Measurements from ENCODE around the gene PRG2. TPM values are rescaled to one million over a fixed set of nuclear protein-coding genes. Genes with fewer than 3 reads are reported as not detected.
A peak's percentile ranks its signal among the peaks of the same experiment; 100 is the strongest.

PRG2 gene
- total RNA-seq, 6 donors from 2014 or later = 0.30 to 2.6 (median 1.6) TPM; not detected in 2

DNA sequence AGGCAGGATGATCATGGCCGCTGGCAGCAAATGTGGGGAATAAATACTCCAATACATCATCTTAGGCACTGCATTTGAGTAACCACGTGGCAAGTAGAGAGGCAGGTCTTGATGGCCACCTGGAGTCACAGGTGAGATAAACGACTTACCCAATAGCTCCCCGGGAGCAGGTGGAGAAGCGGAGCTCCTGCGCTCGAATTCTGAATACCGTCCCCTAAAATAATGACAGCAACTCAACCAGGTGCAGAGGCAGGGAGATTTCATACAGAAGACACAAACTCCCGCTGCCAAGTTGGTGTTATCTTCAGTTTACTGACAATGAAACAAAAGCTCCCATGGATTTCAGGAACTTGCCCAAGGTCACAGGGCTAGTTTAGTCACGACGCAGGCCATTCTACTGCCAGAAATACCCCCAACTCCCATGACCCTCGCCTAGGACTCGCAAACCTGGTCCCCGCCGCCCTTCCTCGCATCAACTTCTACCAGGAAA, 36.0 kb upstream of the PRG2 start:
- 6 to 17% methylated on average over 8 to 16 of the region's 16 CpGs for WGBS, 2 donors
- no peaks in the 10 kb centered on the region for H3K9me3 ChIP-seq
- TF ChIP-seq EP300 (IDR thresholded peaks at IDR 0.05) (no peak), POLR2AphosphoS5 (IDR thresholded peaks at IDR 0.05) (no peak), POLR2A (IDR thresholded peaks at IDR 0.05) (no peak)
- TF ChIP-seq, protein P1, sequence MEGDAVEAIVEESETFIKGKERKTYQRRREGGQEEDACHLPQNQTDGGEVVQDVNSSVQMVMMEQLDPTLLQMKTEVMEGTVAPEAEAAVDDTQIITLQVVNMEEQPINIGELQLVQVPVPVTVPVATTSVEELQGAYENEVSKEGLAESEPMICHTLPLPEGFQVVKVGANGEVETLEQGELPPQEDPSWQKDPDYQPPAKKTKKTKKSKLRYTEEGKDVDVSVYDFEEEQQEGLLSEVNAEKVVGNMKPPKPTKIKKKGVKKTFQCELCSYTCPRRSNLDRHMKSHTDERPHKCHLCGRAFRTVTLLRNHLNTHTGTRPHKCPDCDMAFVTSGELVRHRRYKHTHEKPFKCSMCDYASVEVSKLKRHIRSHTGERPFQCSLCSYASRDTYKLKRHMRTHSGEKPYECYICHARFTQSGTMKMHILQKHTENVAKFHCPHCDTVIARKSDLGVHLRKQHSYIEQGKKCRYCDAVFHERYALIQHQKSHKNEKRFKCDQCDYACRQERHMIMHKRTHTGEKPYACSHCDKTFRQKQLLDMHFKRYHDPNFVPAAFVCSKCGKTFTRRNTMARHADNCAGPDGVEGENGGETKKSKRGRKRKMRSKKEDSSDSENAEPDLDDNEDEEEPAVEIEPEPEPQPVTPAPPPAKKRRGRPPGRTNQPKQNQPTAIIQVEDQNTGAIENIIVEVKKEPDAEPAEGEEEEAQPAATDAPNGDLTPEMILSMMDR (IDR thresholded peaks at IDR 0.05) = no peak
- H3K27ac ChIP-seq = peak overlapping the region; percentile 92 to 97 (median 94)
- peak overlapping the region; percentile 42 to 58 (median 52) for H3K4me3 ChIP-seq
- H3K4me1 ChIP-seq = peaks cover 45 to 56% (median 54%) of the 10 kb centered on the region in 4 donors
- H3K27me3 ChIP-seq = no peaks in the 10 kb centered on the region
- ATAC-seq (ENCODE audit: low FRiP score in 2 of 2) (no peak), DNase-seq (peak in 1 of 2 donors; percentile 53)
- H3K36me3 ChIP-seq = peaks cover 0 to 21% (median 3%) of the 10 kb centered on the region in 4 donors

DNA sequence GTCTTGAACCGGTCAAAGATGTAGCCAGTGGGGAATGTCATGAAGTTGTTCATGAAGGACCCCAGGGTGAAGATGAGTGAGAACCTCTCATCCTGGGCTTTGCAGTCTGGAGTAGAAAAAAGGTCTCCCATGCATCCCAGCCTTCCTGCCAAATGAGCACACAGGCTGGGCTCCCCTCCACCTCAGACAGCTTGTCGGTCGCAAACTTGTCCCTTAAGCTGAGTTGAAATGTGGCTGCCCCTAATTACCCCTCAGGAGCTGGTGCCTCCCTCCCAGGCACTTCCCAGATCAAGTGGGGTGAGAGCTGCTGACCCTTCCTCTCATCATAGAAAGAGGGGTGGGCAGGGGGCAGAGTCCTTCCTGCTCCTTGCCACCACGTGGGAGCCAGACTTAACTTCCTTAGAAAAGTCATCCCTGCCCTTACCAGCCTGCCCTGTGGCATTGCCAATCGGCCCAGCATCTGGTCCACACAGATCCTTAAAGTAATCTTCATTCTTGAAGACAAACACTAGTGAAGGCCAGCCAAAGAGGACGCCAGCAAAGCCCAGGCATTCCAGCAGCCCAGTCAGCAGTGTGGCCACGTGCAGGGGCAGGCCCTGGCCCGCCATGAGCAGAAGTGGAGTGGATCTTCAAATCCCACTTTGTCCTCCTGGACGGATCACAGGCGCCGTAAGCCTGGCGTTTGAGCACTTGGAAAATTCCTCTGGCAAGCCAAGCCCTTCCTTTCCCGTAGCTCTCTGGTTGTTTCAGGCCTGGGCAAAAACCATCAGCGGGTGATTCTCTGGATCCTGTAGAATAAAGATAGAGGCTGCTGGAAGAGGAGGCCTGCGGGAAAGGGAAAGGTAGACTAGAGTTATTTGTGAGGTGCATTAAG, 35.4 kb upstream of the PRG2 start:
- Histone ChIP-seq H3K9me3 (no peaks in the 10 kb centered on the region), H3K27ac (peak overlapping the region; percentile 92 to 97 (median 94)), H3K4me3 (peak overlapping the region in 3 of 4 donors; percentile 51 to 58 (median 54)), H3K27me3 (no peaks in the 10 kb centered on the region), H3K36me3 (peaks cover 0 to 28% (median 3%) of the 10 kb centered on the region in 4 donors), H3K4me1 (peaks cover 45 to 56% (median 51%) of the 10 kb centered on the region in 4 donors)
- TF ChIP-seq EP300 (IDR thresholded peaks at IDR 0.05) = peak in 2 of 4 donors; percentile 24 to 82
- TF ChIP-seq POLR2AphosphoS5 (IDR thresholded peaks at IDR 0.05) = peak in 1 of 2 donors; percentile 64
- TF ChIP-seq, protein P1 (IDR thresholded peaks at IDR 0.05) = no peak
- WGBS, 2 donors = 45 to 49% methylated on average over 9 to 15 of the region's 15 CpGs
- DNase-seq = peak; percentile 84 to 89
- peak; percentile 61 to 64 for ATAC-seq (ENCODE audit: low FRiP score in 2 of 2)

DNA sequence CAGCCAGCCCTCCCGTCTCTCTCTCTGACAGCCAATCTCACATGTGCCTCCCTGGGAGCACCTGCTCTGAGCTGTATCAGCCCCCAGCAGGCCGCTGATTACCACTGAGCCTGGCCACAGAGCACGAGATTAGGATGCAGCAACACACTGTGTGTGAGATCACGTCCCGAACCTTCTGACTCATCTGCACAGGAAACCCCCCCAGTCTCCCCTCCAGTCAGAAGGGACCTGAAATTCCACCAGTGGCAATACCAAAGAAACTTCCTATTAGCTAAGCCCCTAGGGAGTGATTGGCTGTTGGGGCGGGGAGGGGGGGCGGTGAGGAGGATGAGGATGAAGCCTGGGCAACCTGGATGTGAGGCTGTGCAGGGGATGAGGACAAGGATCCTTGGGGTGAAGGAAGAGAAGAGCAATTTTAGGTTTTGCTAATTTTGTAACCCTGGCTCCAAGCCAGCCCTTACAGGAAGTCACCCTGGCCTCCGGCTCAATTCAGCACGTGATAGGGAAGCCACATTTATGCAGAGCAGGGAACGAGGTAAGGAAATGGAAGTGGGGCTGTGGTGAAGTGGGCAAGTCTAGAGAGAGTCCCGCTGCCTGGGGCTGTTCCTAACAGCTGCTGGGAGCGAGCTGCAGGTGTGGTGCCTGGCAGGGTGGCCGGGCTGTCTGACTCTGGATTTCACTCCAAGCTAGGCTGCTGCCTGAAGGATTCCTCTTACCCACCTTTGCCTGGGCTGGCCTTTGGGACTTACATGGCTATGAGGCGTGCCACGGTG, 34.5 kb upstream of the PRG2 start:
- DNase-seq = peak; percentile 40 to 86
- H3K27ac ChIP-seq = peak overlapping the region; percentile 92 to 97 (median 94)
- peaks cover 42 to 56% (median 46%) of the 10 kb centered on the region in 4 donors for H3K4me1 ChIP-seq
- no peaks in the 10 kb centered on the region for H3K27me3 ChIP-seq
- TF ChIP-seq POLR2AphosphoS5 (IDR thresholded peaks at IDR 0.05) (peak; percentile 61 to 63), EP300 (IDR thresholded peaks at IDR 0.05) (peak in 2 of 4 donors; percentile 8 to 45), POLR2A (IDR thresholded peaks at IDR 0.05) (peak in 1 of 4 donors; percentile 33)
- TF ChIP-seq, protein P1 (IDR thresholded peaks at IDR 0.05) = no peak
- peak overlapping the region in 3 of 4 donors; percentile 51 to 58 (median 54) for H3K4me3 ChIP-seq
- H3K36me3 ChIP-seq = peaks cover 0 to 35% (median 4%) of the 10 kb centered on the region in 4 donors
- no peaks in the 10 kb centered on the region for H3K9me3 ChIP-seq
- WGBS, 2 donors = 26 to 29% methylated on average over 15 of the region's 15 CpGs
- ATAC-seq (ENCODE audit: low FRiP score in 2 of 2) = peak; percentile 77 to 81

DNA sequence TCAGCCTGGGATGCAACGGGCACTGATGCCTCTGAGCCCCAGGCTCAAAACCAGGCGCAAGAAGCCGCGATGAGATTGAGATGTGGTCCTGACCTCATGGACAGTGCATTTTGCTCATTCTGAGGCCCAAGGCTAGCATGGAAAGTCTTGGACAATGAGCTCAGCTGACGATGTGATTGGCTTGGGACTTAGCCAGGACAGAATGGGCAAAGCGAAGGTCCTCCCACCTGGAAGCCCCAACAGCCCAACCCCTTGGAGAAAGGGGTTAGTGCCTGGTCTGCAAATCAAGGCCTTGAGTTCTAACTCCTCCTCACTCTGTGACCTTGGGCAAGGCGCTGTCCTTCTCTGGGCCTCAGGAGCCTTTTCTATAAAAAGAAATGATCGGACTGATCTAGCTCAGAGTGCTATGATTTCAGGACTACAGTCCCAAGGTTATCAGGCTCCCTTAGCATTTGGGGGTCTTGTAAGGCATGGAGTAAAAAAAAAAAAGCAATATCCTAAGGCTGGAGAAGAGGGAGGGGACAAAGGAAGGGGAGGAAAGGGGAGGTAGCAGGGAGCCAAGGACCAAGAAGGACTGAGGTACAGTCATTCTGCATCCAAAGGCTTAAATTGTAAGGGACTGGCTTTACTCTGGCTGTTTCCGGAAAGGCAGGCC, 33.8 kb upstream of the PRG2 start:
- peak overlapping the region; percentile 92 to 97 (median 94) for H3K27ac ChIP-seq
- TF ChIP-seq, protein P1 (IDR thresholded peaks at IDR 0.05) = no peak
- TF ChIP-seq POLR2A (IDR thresholded peaks at IDR 0.05) = no peak
- TF ChIP-seq EP300 (IDR thresholded peaks at IDR 0.05) = no peak
- TF ChIP-seq POLR2AphosphoS5 (IDR thresholded peaks at IDR 0.05) = no peak
- H3K9me3 ChIP-seq = no peaks in the 10 kb centered on the region
- WGBS, 2 donors = 84 to 93% methylated on average over 8 to 9 of the region's 9 CpGs
- DNase-seq = no peak
- peaks cover 0 to 41% (median 8%) of the 10 kb centered on the region in 4 donors for H3K36me3 ChIP-seq
- H3K27me3 ChIP-seq = no peaks in the 10 kb centered on the region
- H3K4me3 ChIP-seq = peak overlapping the region in 2 of 4 donors; percentile 54 to 58
- H3K4me1 ChIP-seq = peaks cover 41 to 52% (median 46%) of the 10 kb centered on the region in 4 donors
- ATAC-seq (ENCODE audit: low FRiP score in 2 of 2) = no peak

Measured in upper lobe of left lung (tissue), 6 donors.